Ovary (tissue), 3 donors: ENCODE results near the gene KMT2E.

Source experiments
- CTCF ChIP-seq, 3 donors: fragments of 450-650 bp in 2 of 3; fragments of 200-600 bp in 1 of 3; IDR thresholded peaks; one replicate each; pipeline versions ENCODE4 v1.5.1 to v1.8.0; 2016 to 2022; ENCODE audit warnings: antibody characterized with exemption in 3 of 3, mild to moderate bottlenecking in 1 of 3
- EP300 ChIP-seq: sonication (generic); formaldehyde crosslinking; IDR thresholded peaks from one replicate; pipeline ENCODE4 v1.6.1; 2017; ENCODE audit warnings: antibody characterized with exemption
- POLR2A ChIP-seq: fragments of 450-650 bp; IDR thresholded peaks from one replicate; pipeline ENCODE4 v1.6.1; 2017; ENCODE audit warnings: antibody characterized with exemption, mild to moderate bottlenecking, moderate library complexity
- donor health status: DM: no; HTN: no; CAD: no.

- TF ChIP-seq CTCF (IDR thresholded peaks at IDR 0.05) (no peak), POLR2A (no peak), EP300 (no peak)
These were observed 54.9 kb downstream of the KMT2E start for GRCh38 chr7:105068886-105069285.
